GM21360 (cell line): ENCODE measurements around the gene SENP7.
"Not testable (repeated sequence)": the region's sequence is repeated elsewhere in the genome, so short reads cannot be mapped to it uniquely, and the experiment has no call there.

Experiments used
- ATAC-seq: cut with Tn5 transposase; IDR thresholded peaks from one replicate; pipeline ENCODE4 v1.9.1; 2021; ENCODE audit warnings: mild to moderate bottlenecking, moderate library complexity; ENCODE audit not compliant: unreplicated experiment

Gene SENP7

GRCh38 chr3:101340591-101340990 is 172.4 kb downstream of the SENP7 start:
- ATAC-seq, result no peak

GRCh38 chr3:101333883-101334282 is 179.1 kb downstream of the SENP7 start:
- ATAC-seq, result no peak

GRCh38 chr3:101329016-101329673 is 183.9 kb downstream of the SENP7 start:
- no peak for ATAC-seq

- no peak for ATAC-seq
Measured at GRCh38 chr3:101325393-101326134, 187.4 kb downstream of the SENP7 start.

- ATAC-seq, result no peak
Measured at GRCh38 chr3:101320475-101320874, 192.5 kb downstream of the SENP7 start, which contains the start of gene IMPG2. Gene IMPG2, minus strand, starts transcription at chr3:101320575. Its CDS starts 203 bp downstream, at chr3:101320372.

- no peak for ATAC-seq
Measured at GRCh38 chr3:101319531-101319930, 193.5 kb downstream of the SENP7 start.

GRCh38 chr3:101312545-101312944 is 200.5 kb downstream of the SENP7 start:
- ATAC-seq, result no peak

GRCh38 chr3:101311676-101312075 is 201.3 kb downstream of the SENP7 start:
- no peak for ATAC-seq

GRCh38 chr3:101310978-101311375 is 202.0 kb downstream of the SENP7 start:
- no peak for ATAC-seq

- not testable (repeated sequence) for ATAC-seq
Measured at GRCh38 chr3:101308147-101308772, 204.8 kb downstream of the SENP7 start.

GRCh38 chr3:101303836-101304235 is 209.2 kb downstream of the SENP7 start:
- no peak for ATAC-seq

- ATAC-seq, result no peak
Measured at GRCh38 chr3:101303089-101303731, 209.8 kb downstream of the SENP7 start.

- ATAC-seq, result no peak
Measured at GRCh38 chr3:101300073-101300472, 212.9 kb downstream of the SENP7 start.

GRCh38 chr3:101292027-101292426 is 221.0 kb downstream of the SENP7 start:
- ATAC-seq, result no peak

- no peak for ATAC-seq
Measured at GRCh38 chr3:101288294-101288693, 224.7 kb downstream of the SENP7 start.

- no peak for ATAC-seq
Measured at GRCh38 chr3:101284757-101285156, 228.3 kb downstream of the SENP7 start.

- ATAC-seq, result no peak
Measured at GRCh38 chr3:101281521-101282030, 231.4 kb downstream of the SENP7 start.

- no peak for ATAC-seq
Measured at GRCh38 chr3:101279765-101280385, 233.1 kb downstream of the SENP7 start.

- no peak for ATAC-seq
Measured at GRCh38 chr3:101279162-101279561, 233.8 kb downstream of the SENP7 start.

- no peak for ATAC-seq
Measured at GRCh38 chr3:101278727-101279126, 234.3 kb downstream of the SENP7 start.
